GM21528 (cell line): ENCODE results near the gene ABCC12.

ENCODE experiments used
- ATAC-seq: cut with Tn5 transposase; IDR thresholded peaks from one replicate; pipeline ENCODE4 v1.9.1; 2021; ENCODE audit warnings: mild to moderate bottlenecking, moderate library complexity; ENCODE audit not compliant: unreplicated experiment, low FRiP score

ABCC12 gene

GRCh38 chr16:48133455-48134211 is 22.2 kb downstream of the ABCC12 start:
- no peak for ATAC-seq

GRCh38 chr16:48132696-48133095 is 23.1 kb downstream of the ABCC12 start:
- ATAC-seq, result no peak

- no peak for ATAC-seq
Observed at GRCh38 chr16:48131201-48131935, 24.4 kb downstream of the ABCC12 start.

- no peak for ATAC-seq
Observed at GRCh38 chr16:48129926-48130325, 25.9 kb downstream of the ABCC12 start.

GRCh38 chr16:48128769-48129168 is 27.0 kb downstream of the ABCC12 start:
- ATAC-seq, result no peak

- ATAC-seq, result no peak
Observed at GRCh38 chr16:48126801-48127644, 28.8 kb downstream of the ABCC12 start.

- no peak for ATAC-seq
Observed at GRCh38 chr16:48125888-48126287, 29.9 kb downstream of the ABCC12 start.

GRCh38 chr16:48124266-48124665 is 31.5 kb downstream of the ABCC12 start:
- ATAC-seq, result no peak

- ATAC-seq, result no peak
Observed at GRCh38 chr16:48123104-48123788, 32.5 kb downstream of the ABCC12 start.

- ATAC-seq, result no peak
Observed at GRCh38 chr16:48121276-48121675, 34.5 kb downstream of the ABCC12 start.

GRCh38 chr16:48118841-48119240 is 37.0 kb downstream of the ABCC12 start:
- ATAC-seq, result no peak

- no peak for ATAC-seq
Observed at GRCh38 chr16:48117217-48118105, 38.3 kb downstream of the ABCC12 start.

- no peak for ATAC-seq
Observed at GRCh38 chr16:48115299-48115698, 40.5 kb downstream of the ABCC12 start.

GRCh38 chr16:48114410-48114809 is 41.4 kb downstream of the ABCC12 start:
- no peak for ATAC-seq

- no peak for ATAC-seq
Observed at GRCh38 chr16:48113471-48113870, 42.3 kb downstream of the ABCC12 start.

GRCh38 chr16:48113001-48113400 is 42.8 kb downstream of the ABCC12 start:
- no peak for ATAC-seq

GRCh38 chr16:48112600-48112999 is 43.2 kb downstream of the ABCC12 start:
- ATAC-seq, result no peak

GRCh38 chr16:48110982-48111381 is 44.8 kb downstream of the ABCC12 start:
- ATAC-seq, result no peak

GRCh38 chr16:48110000-48110399 is 45.8 kb downstream of the ABCC12 start:
- ATAC-seq, result no peak

- no peak for ATAC-seq
Observed at GRCh38 chr16:48109475-48109874, 46.3 kb downstream of the ABCC12 start.
